ENCODE results near the gene MAP3K8.

MAP3K8 gene

GRCh38 chr10:30490289-30491000, 56.5 kb downstream of the MAP3K8 start:
- DNase-seq (ENCODE audit: low read depth): no peak

- DNase-seq (ENCODE audit: low read depth): no peak
Observed at GRCh38 chr10:30491204-30491915, 57.4 kb downstream of the MAP3K8 start.

- DNase-seq (ENCODE audit: low read depth): no peak
Observed at GRCh38 chr10:30491916-30492515, 58.0 kb downstream of the MAP3K8 start.

- no peak for DNase-seq (ENCODE audit: low read depth)
Observed at GRCh38 chr10:30493609-30494530, 59.9 kb downstream of the MAP3K8 start.

GRCh38 chr10:30494558-30494957, 60.6 kb downstream of the MAP3K8 start:
- no peak for DNase-seq (ENCODE audit: low read depth)

- DNase-seq (ENCODE audit: low read depth): no peak
Observed at GRCh38 chr10:30495687-30496086, 61.7 kb downstream of the MAP3K8 start.

GRCh38 chr10:30499816-30500215, 65.8 kb downstream of the MAP3K8 start:
- no peak for DNase-seq (ENCODE audit: low read depth)

GRCh38 chr10:30500534-30500933, 66.5 kb downstream of the MAP3K8 start:
- DNase-seq (ENCODE audit: low read depth): no peak

GRCh38 chr10:30500963-30501504, 67.0 kb downstream of the MAP3K8 start:
- DNase-seq (ENCODE audit: low read depth): no peak

- DNase-seq (ENCODE audit: low read depth): no peak
Observed at GRCh38 chr10:30502266-30503060, 68.5 kb downstream of the MAP3K8 start.

- no peak for DNase-seq (ENCODE audit: low read depth)
Observed at GRCh38 chr10:30503700-30504266, 69.8 kb downstream of the MAP3K8 start.

- no peak for DNase-seq (ENCODE audit: low read depth)
Observed at GRCh38 chr10:30505543-30506298, 71.7 kb downstream of the MAP3K8 start.

GRCh38 chr10:30509508-30509907, 75.5 kb downstream of the MAP3K8 start:
- no peak for DNase-seq (ENCODE audit: low read depth)

- no peak for DNase-seq (ENCODE audit: low read depth)
Observed at GRCh38 chr10:30510184-30510931, 76.4 kb downstream of the MAP3K8 start.

GRCh38 chr10:30510932-30511700, 77.1 kb downstream of the MAP3K8 start:
- DNase-seq (ENCODE audit: low read depth): no peak

All from stimulated activated CD4-positive, alpha-beta T cell treated with anti-CD3 and anti-CD28 coated beads, Interleukin-2, amount 100 ng/mL, for 4 hours (primary cell).